ENCODE measurements around the gene SNX20. TPM values are rescaled to one million over a fixed set of nuclear protein-coding genes. Genes with fewer than 3 reads are reported as not detected.

SNX20 gene
- total and polyA plus RNA-seq, 10 of the 15 experiments (the other 5 are each of a cell fraction or from before 2014, with no cell fraction given): 4.6 to 30.8 (median 21.9) TPM

DNA sequence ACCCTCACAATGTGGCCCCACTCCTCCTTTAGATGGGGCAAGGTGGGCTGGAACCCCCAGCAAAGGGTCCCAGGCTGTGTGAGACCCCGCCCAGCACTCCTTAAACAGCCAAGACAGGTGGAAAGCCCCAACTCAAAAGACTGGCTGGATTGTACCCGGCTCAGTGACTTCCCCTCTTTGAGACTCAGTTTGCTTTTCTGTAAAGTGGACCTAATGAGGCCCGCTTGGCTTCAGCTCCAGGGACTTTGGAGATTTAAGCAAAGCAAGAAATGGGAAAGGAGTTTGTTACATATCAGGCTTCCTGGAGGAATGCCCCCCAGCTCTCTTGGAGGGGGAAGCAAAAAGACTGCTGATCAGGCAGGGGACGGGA lies 39.3 kb downstream of the SNX20 start:
- H2AFZ ChIP-seq (ENCODE audit: control insufficient read depth, low read depth, low read length): no peak overlapping the region
- H3K27ac ChIP-seq (ENCODE audit: control insufficient read depth, insufficient read depth): no peak overlapping the region
- no peaks in the 10 kb centered on the region for H3K9me3 ChIP-seq (replicated peaks; ENCODE audit: control insufficient read depth, insufficient read depth, low read length)
- TF ChIP-seq ZNF384 (IDR thresholded peaks at IDR 0.05; ENCODE audit: borderline replicate concordance, low read depth, low read length) (no peak), KDM1A (IDR thresholded peaks at IDR 0.05; ENCODE audit: borderline replicate concordance) (no peak), ZNF24 (IDR thresholded peaks at IDR 0.05) (no peak), MEF2B (IDR thresholded peaks at IDR 0.05; ENCODE audit: partially characterized antibody, poor library complexity, severe bottlenecking) (no peak), CBFB (IDR thresholded peaks at IDR 0.05; ENCODE audit: low read depth) (no peak)
- TF ChIP-seq, protein P1, sequence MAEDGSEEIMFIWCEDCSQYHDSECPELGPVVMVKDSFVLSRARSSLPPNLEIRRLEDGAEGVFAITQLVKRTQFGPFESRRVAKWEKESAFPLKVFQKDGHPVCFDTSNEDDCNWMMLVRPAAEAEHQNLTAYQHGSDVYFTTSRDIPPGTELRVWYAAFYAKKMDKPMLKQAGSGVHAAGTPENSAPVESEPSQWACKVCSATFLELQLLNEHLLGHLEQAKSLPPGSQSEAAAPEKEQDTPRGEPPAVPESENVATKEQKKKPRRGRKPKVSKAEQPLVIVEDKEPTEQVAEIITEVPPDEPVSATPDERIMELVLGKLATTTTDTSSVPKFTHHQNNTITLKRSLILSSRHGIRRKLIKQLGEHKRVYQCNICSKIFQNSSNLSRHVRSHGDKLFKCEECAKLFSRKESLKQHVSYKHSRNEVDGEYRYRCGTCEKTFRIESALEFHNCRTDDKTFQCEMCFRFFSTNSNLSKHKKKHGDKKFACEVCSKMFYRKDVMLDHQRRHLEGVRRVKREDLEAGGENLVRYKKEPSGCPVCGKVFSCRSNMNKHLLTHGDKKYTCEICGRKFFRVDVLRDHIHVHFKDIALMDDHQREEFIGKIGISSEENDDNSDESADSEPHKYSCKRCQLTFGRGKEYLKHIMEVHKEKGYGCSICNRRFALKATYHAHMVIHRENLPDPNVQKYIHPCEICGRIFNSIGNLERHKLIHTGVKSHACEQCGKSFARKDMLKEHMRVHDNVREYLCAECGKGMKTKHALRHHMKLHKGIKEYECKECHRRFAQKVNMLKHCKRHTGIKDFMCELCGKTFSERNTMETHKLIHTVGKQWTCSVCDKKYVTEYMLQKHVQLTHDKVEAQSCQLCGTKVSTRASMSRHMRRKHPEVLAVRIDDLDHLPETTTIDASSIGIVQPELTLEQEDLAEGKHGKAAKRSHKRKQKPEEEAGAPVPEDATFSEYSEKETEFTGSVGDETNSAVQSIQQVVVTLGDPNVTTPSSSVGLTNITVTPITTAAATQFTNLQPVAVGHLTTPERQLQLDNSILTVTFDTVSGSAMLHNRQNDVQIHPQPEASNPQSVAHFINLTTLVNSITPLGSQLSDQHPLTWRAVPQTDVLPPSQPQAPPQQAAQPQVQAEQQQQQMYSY (CRISPR knock-in tag; IDR thresholded peaks at IDR 0.05): no peak
- TF ChIP-seq, protein P2, sequence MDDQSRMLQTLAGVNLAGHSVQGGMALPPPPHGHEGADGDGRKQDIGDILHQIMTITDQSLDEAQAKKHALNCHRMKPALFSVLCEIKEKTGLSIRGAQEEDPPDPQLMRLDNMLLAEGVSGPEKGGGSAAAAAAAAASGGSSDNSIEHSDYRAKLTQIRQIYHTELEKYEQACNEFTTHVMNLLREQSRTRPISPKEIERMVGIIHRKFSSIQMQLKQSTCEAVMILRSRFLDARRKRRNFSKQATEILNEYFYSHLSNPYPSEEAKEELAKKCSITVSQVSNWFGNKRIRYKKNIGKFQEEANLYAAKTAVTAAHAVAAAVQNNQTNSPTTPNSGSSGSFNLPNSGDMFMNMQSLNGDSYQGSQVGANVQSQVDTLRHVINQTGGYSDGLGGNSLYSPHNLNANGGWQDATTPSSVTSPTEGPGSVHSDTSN (IDR thresholded peaks at IDR 0.05; ENCODE audit: insufficient replicate concordance, low read depth, low read length): no peak
- H3K27me3 ChIP-seq (replicated peaks in 1 of 2; ENCODE audit: control insufficient read depth in 2 of 2, insufficient read depth in 2 of 2, low read length in 1 of 2): no peaks in the 10 kb centered on the region; a peak in 3 of 4 replicates
- RAD21 ChIA-PET (ENCODE audit: unreplicated experiment): interaction anchor here (0.6 to 1.4 kb wide), 3 partner anchors 24 to 614 kb away, joined by 3 to 4 read pairs (median 3); no protein-coding TSS in a partner anchor
- DNase-seq (ENCODE audit: low read depth, low spot score): no peak
- POLR2A ChIA-PET: no interaction called here
- ATAC-seq: no peak
- no peak overlapping the region for H3K4me3 ChIP-seq
- CTCF ChIA-PET: interaction anchor here (1.1 to 2.3 kb wide), 3 partner anchors 164 to 272 kb away, joined by 3 to 8 read pairs (median 3); no protein-coding TSS in a partner anchor
- H3K4me1 ChIP-seq (ENCODE audit: control insufficient read depth, insufficient read depth, low read length): no peaks in the 10 kb centered on the region
- FAIRE-seq: no peak
- in situ Hi-C loops (cut with MboI): no loop called here
- no peak overlapping the region for H3K4me2 ChIP-seq (ENCODE audit: control insufficient read depth, insufficient read depth)
- no peaks in the 10 kb centered on the region for H3K79me2 ChIP-seq (ENCODE audit: control insufficient read depth, insufficient read depth, low read length)
- 28% methylated on average over 4 of the region's 4 CpGs for WGBS (ENCODE audit: insufficient coverage, insufficient replicate concordance, low lambda C conversion rate, missing lambda C conversion rate)
- H3K36me3 ChIP-seq (ENCODE audit: control insufficient read depth in 2 of 2, insufficient read depth in 2 of 2, low read length in 1 of 2): no peaks in the 10 kb centered on the region
- no TSS peak for BruUV-seq (replicated peaks)
- H3K9ac ChIP-seq (ENCODE audit: control insufficient read depth, insufficient read depth, low read length): no peak overlapping the region
- SMC1A ChIA-PET (ENCODE audit: uncharacterized antibody, unreplicated experiment): interaction anchor here (1.6 kb wide), 1 partner anchor 25 kb away, joined by 3 read pairs; no protein-coding TSS in a partner anchor
- intact Hi-C loops (cut with micrococcal nuclease; ENCODE audit: unreplicated experiment): no loop called here
- no peaks in the 10 kb centered on the region for H4K20me1 ChIP-seq (ENCODE audit: control insufficient read depth, insufficient read depth)

Data from GM12878 (cell line).